HepG2 (cell line): ENCODE results near the gene ARHGAP35. TPM values are rescaled to one million over a fixed set of nuclear protein-coding genes. Genes with fewer than 3 reads are reported as not detected.
A peak's percentile ranks its signal among the peaks of the same experiment; 100 is the strongest.

Experiments used
- ARHGAP35 ChIP-seq: sonication (generic); formaldehyde crosslinking; IDR thresholded peaks from 2 replicates; pipeline ENCODE4 v1.9.0; 2022; ENCODE audit warnings: mild to moderate bottlenecking, inconsistent platforms, moderate library complexity, missing genetic modification reagents, borderline replicate concordance
- ATF1 ChIP-seq: IDR thresholded peaks from 2 replicates; pipeline ENCODE4 v1.6.1; 2016; ENCODE audit warnings: mild to moderate bottlenecking, control low read depth
- ATF6 ChIP-seq: sonication (generic); formaldehyde crosslinking; conservative IDR thresholded peaks from 2 replicates; pipeline ENCODE4 v1.4.0; 2020; ENCODE audit warnings: missing genetic modification reagents
- ELF3 ChIP-seq: IDR thresholded peaks from 2 replicates; pipeline ENCODE4 v1.6.1; 2016; ENCODE audit warnings: missing genetic modification reagents, missing compliant biosample characterization
- JUN ChIP-seq: sonication (generic); formaldehyde crosslinking; IDR thresholded peaks from 2 replicates; pipeline ENCODE4 v1.4.0; 2020; ENCODE audit warnings: mild to moderate bottlenecking, missing genetic modification reagents
- JUND ChIP-seq: sonication (generic); formaldehyde crosslinking; IDR thresholded peaks from 2 replicates; pipeline ENCODE4 v1.8.0; 2022; ENCODE audit warnings: mild to moderate bottlenecking, missing genetic modification reagents
- KAT2B ChIP-seq: fragments of 150-350 bp; IDR thresholded peaks from 2 replicates; pipeline ENCODE4 v1.6.1; 2014; ENCODE audit warnings: low read depth, low read length, borderline replicate concordance
- KDM4B ChIP-seq: sonication (generic); formaldehyde crosslinking; IDR thresholded peaks from 2 replicates; pipeline ENCODE4 v1.4.0; 2020; ENCODE audit warnings: missing genetic modification reagents
- KDM6A ChIP-seq: IDR thresholded peaks from 2 replicates; pipeline ENCODE4 v1.6.1; 2016; ENCODE audit warnings: low read depth
- KLF16 ChIP-seq, 2 experiments: sonication (generic) in 1 of 2; formaldehyde crosslinking in 1 of 2; IDR thresholded peaks; 2 replicates each; pipeline versions ENCODE4 v1.6.1 to v1.8.0; 2016 to 2023; ENCODE audit warnings: missing genetic modification reagents in 2 of 2, missing compliant biosample characterization in 1 of 2
- MXD3 ChIP-seq: IDR thresholded peaks from 2 replicates; pipeline ENCODE4 v1.6.1; 2016; ENCODE audit warnings: mild to moderate bottlenecking, missing biosample characterization, missing genetic modification reagents
- NFE2 ChIP-seq: sonication (generic); formaldehyde crosslinking; IDR thresholded peaks from 2 replicates; pipeline ENCODE4 v1.4.0; 2020; ENCODE audit warnings: missing genetic modification reagents
- NFIB ChIP-seq: sonication (generic); formaldehyde crosslinking; IDR thresholded peaks from 2 replicates; pipeline ENCODE4 v1.9.0; 2021; ENCODE audit warnings: missing genetic modification reagents, mild to moderate bottlenecking, borderline replicate concordance
- NR2F2 ChIP-seq: IDR thresholded peaks from 2 replicates; pipeline ENCODE4 v1.6.1; 2012; ENCODE audit warnings: low read depth, inconsistent platforms, borderline replicate concordance
- REL ChIP-seq: sonication (generic); formaldehyde crosslinking; conservative IDR thresholded peaks from 2 replicates; pipeline ENCODE4 v1.8.0; 2022; ENCODE audit warnings: mild to moderate bottlenecking, missing genetic modification reagents, moderate library complexity
- SIN3B ChIP-seq: fragments of 150-350 bp; IDR thresholded peaks from 2 replicates; pipeline ENCODE4 v1.6.1; 2014; ENCODE audit warnings: low read length
- TRIM24 ChIP-seq: sonication (generic); formaldehyde crosslinking; IDR thresholded peaks from 2 replicates; pipeline ENCODE4 v1.8.0; 2022; ENCODE audit warnings: mild to moderate bottlenecking, missing genetic modification reagents
- YY1 ChIP-seq: IDR thresholded peaks from 2 replicates; pipeline ENCODE4 v1.6.1; 2011; ENCODE audit warnings: low read length, low read depth, moderate library complexity, mild to moderate bottlenecking; ENCODE audit not compliant: insufficient read depth, insufficient replicate concordance
- ZBTB21 ChIP-seq: sonication (generic); formaldehyde crosslinking; IDR thresholded peaks from 2 replicates; pipeline ENCODE4 v1.4.0; 2020; ENCODE audit warnings: missing genetic modification reagents
- ZBTB49 ChIP-seq: sonication (generic); formaldehyde crosslinking; IDR thresholded peaks from 2 replicates; pipeline ENCODE4 v1.4.0; 2020; ENCODE audit warnings: missing genetic modification reagents, borderline replicate concordance
- ZNF234 ChIP-seq: sonication (generic); formaldehyde crosslinking; conservative IDR thresholded peaks from 2 replicates; pipeline ENCODE4 v1.5.1; 2020; ENCODE audit warnings: mild to moderate bottlenecking, missing genetic modification reagents
- ZNF282 ChIP-seq: fragments of 450-650 bp; IDR thresholded peaks from 2 replicates; pipeline ENCODE4 v1.6.1; 2018; ENCODE audit not compliant: partially characterized antibody
- ZNF317 ChIP-seq: sonication (generic); formaldehyde crosslinking; IDR thresholded peaks from 2 replicates; pipeline ENCODE4 v1.5.0; 2020; ENCODE audit warnings: mild to moderate bottlenecking, missing genetic modification reagents
- ZNF33B ChIP-seq: sonication (generic); formaldehyde crosslinking; IDR thresholded peaks from 2 replicates; pipeline ENCODE4 v1.5.1; 2020; ENCODE audit warnings: mild to moderate bottlenecking, missing genetic modification reagents
- ZNF564 ChIP-seq: sonication (generic); formaldehyde crosslinking; IDR thresholded peaks from 2 replicates; pipeline ENCODE4 v1.8.1; 2023; ENCODE audit warnings: mild to moderate bottlenecking, missing genetic modification reagents
- ZNF577 ChIP-seq: sonication (generic); formaldehyde crosslinking; IDR thresholded peaks from 2 replicates; pipeline ENCODE4 v1.4.0; 2020; ENCODE audit warnings: mild to moderate bottlenecking, low read depth, missing genetic modification reagents, borderline replicate concordance
- ZNF614 ChIP-seq: IDR thresholded peaks from 2 replicates; pipeline ENCODE4 v1.6.1; 2018; ENCODE audit warnings: missing biosample characterization, missing genetic modification reagents, inconsistent platforms, borderline replicate concordance
- polyA plus RNA-seq, 8 experiments: library from polyadenylated mRNA; depleted of rRNA in 3 of 8; stranded (reverse) in 7 of 8; unstranded in 1 of 8; fragments of >200 nt; fragmentation: Illumina TruSeq in 4 of 8; extraction: Trizol in 4 of 8; gene quantifications; 2 replicates each; pipeline versions ENCODE4 v1.2.1 to v1.2.3, GENCODE V29; 2011 to 2016; ENCODE audit warnings: low read depth in 4 of 8, missing spikeins in 1 of 8, mixed read lengths in 1 of 8; ENCODE audit not compliant: insufficient read depth in 1 of 8
- total RNA-seq, 5 experiments: library from RNA; depleted of rRNA; stranded (reverse); fragments of >200 nt; fragmentation: Illumina TruSeq; extraction: Trizol; gene quantifications; 2 replicates each; pipeline ENCODE4 v1.2.3, GENCODE V29; 2016; ENCODE audit warnings: low read depth in 1 of 5

Gene ARHGAP35
- total and polyA plus RNA-seq, 2 of the 13 experiments (the other 11 are each of a cell fraction or from before 2014, with no cell fraction given), result 30.1 to 30.2 TPM

- TF ChIP-seq ZNF564, result no peak
- TF ChIP-seq SIN3B, result no peak
- no peak for TF ChIP-seq ZNF234 (CRISPR knock-in tag)
- no peak for TF ChIP-seq ELF3
- peak; percentile 28 for TF ChIP-seq YY1
- no peak for TF ChIP-seq ATF1
- no peak for TF ChIP-seq TRIM24 (CRISPR knock-in tag)
- 0 out of 4 replicates have a peak, but pooled peaks of 1 of the 2 experiments have one; percentile 32 for TF ChIP-seq KLF16 (CRISPR knock-in tag; IDR thresholded peaks at IDR 0.05)
- 0 out of 2 replicates have a peak, but pooled peaks have one; percentile 32 for TF ChIP-seq ZNF614 (CRISPR knock-in tag)
- no peak for TF ChIP-seq KDM4B
- 0 out of 2 replicates have a peak, but pooled peaks have one; percentile 21 for TF ChIP-seq JUND (CRISPR knock-in tag)
- no peak for TF ChIP-seq ZNF282
- TF ChIP-seq ZNF33B (CRISPR knock-in tag), result no peak
- TF ChIP-seq MXD3, result peak; percentile 16; the same call in 1 of the 2 replicates
- no peak for TF ChIP-seq NR2F2
- peak; percentile 55 for TF ChIP-seq ZNF317 (CRISPR knock-in tag)
- TF ChIP-seq KAT2B, result no peak
- no peak for TF ChIP-seq ZNF577
- TF ChIP-seq KDM6A (CRISPR knock-in tag), result no peak
- TF ChIP-seq NFIB (CRISPR knock-in tag), result no peak
- no peak for TF ChIP-seq NFE2 (CRISPR knock-in tag)
- 0 out of 2 replicates have a peak, but pooled peaks have one; percentile 70 for TF ChIP-seq ATF6 (CRISPR knock-in tag)
- TF ChIP-seq ZBTB21 (CRISPR knock-in tag), result no peak
- no peak for TF ChIP-seq ARHGAP35 (CRISPR knock-in tag)
- no peak for TF ChIP-seq JUN (CRISPR knock-in tag)
- no peak for TF ChIP-seq REL
- TF ChIP-seq ZBTB49 (CRISPR knock-in tag), result no peak
Measured at GRCh38 chr19:46856062-46857022, 4.5 kb upstream of the ARHGAP35 start (continued).
